BE2C (cell line): ENCODE measurements around the gene SNAP29.

Source experiments
- DNase-seq: peaks from one replicate; pipeline ENCODE4 v3.0.0-alpha.2; 2020
- H3K27me3 ChIP-seq: fragments of 250-450 bp; sonication (Bioruptor Pico); 2 replicates; pipeline ENCODE4 v1.5.1; 2020; ENCODE audit warnings: mild to moderate bottlenecking
- H3K36me3 ChIP-seq: fragments of 250-450 bp; sonication (Bioruptor Pico); 2 replicates; pipeline ENCODE4 v1.5.1; 2020; ENCODE audit warnings: mild to moderate bottlenecking
- H3K4me1 ChIP-seq: fragments of 250-450 bp; sonication (Bioruptor Pico); 2 replicates; pipeline ENCODE4 v1.5.1; 2020
- H3K4me3 ChIP-seq: 2 replicates; pipeline ENCODE4 v1.5.1; 2011; ENCODE audit warnings: low read depth, low read length
- H3K9me3 ChIP-seq: fragments of 250-450 bp; sonication (Bioruptor Pico); 2 replicates; pipeline ENCODE4 v1.5.1; 2020
- CTCF ChIP-seq: IDR thresholded peaks from 2 replicates; pipeline ENCODE4 v1.5.1; 2012; ENCODE audit warnings: mild to moderate bottlenecking, low read depth, low read length

Gene SNAP29

DNA sequence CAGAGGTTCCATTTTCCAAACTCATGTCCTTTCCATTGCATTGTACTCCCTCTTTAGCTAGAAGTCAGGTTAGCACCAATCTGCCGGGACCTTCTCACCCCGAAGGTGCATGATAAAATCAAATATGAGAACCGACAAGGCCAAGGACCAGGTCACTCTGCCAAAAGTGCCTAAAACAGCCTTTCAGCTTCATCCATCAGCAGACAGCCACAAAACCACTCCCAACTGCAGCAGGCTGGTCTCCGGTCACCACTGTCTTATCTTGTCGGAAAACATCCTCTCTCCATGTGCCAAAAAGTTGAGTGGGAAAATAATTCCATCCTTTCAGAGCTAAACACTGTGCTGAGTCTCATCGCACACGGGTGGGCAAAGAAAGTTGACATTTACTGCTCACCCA, 1.6 kb upstream of the SNAP29 start:
- Histone ChIP-seq H3K9me3 (no peaks in the 10 kb centered on the region), H3K36me3 (no peaks in the 10 kb centered on the region), H3K27me3 (no peaks in the 10 kb centered on the region), H3K4me1 (0 out of 2 replicates have a peak, but pooled peaks cover 3% of the 10 kb centered on the region), H3K4me3 (peak overlapping the region; percentile 93)
- TF ChIP-seq CTCF = no peak
- no peak for DNase-seq

DNA sequence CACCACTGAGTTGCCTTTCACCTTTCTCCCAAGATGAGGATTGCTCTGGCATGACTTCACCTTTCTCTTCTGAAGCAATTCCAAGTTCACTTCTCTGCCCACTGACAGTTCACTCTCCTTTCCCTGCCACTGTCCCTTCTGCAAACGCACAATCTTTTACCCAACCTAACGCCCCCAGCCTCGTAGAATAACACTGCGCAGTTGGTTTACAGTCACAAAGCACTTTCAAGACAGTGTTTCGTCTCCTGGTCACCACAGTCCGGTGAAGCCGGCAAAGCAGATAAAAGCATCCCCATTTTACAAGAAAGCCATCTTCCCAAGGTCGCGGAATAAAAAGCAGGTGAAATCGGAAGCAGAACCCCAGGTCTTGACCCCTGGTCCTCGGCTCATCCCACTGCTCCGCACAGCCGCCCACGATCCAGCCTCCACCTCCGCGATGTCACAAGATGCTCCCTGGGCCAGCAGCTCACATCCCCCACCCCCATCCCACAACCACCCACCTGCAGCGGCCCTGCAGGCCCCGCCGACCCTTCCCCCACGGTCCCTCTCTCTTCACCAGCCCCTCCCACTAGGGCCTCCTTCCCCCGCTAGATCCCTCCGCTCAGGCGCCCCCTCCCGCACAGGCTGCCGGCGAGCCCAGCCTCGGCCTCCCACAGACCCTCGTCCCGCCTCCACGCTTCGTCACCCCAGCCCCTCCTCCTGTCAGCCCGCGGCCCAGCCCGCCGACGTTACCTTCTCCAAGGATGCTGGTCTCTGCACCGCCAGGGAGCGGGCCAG, 781 bp upstream of the SNAP29 start:
- Histone ChIP-seq H3K4me3 (peak overlapping the region; percentile 93), H3K9me3 (no peaks in the 10 kb centered on the region), H3K4me1 (no peaks in the 10 kb centered on the region), H3K36me3 (no peaks in the 10 kb centered on the region), H3K27me3 (no peaks in the 10 kb centered on the region)
- peak; percentile 95 for DNase-seq
- no peak for TF ChIP-seq CTCF

DNA sequence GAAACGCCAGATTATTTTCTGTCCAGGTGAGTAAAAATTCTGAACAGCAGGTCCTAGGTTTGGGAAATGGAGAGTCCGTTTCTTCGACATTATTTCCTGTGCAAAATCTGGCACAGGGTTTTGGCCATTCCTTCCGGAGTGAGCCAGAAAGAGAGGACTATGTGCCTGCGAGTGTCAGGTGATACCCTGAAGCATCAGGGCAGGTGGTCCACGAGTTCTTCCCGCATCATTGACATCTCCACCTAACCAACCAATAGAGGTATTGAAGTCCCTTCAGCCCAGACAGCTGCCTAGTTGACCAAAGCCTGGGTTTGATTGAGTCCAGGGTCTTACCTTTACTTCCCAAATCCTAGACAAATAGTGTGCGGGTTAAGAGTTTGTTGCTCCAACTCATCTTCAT, 808 bp downstream of the SNAP29 start:
- TF ChIP-seq CTCF = no peak
- no peaks in the 10 kb centered on the region for H3K4me1 ChIP-seq
- no peaks in the 10 kb centered on the region for H3K9me3 ChIP-seq
- no peaks in the 10 kb centered on the region for H3K36me3 ChIP-seq
- DNase-seq = no peak
- H3K4me3 ChIP-seq = peak overlapping the region; percentile 72
- no peaks in the 10 kb centered on the region for H3K27me3 ChIP-seq

DNA sequence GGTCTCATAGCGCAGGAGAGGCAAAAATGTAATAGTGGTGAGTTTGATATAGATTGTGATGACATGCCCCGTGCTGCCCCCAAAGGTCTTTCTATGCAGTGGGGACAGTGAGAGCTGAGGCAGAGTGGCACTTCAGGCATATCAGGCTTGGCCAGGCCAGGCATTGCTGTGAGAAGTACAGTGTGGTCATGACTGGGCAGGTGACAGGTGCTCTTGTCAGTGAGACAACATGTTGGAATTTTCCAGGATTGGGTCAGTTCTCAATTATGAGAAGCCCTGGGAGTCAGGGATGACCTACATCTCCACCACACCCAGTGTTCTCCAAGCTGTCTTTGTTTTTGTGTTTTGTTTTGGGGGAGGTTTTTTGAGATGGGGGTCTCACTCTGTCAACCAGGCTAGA, 3.7 kb downstream of the SNAP29 start:
- no peaks in the 10 kb centered on the region for H3K9me3 ChIP-seq
- H3K4me1 ChIP-seq = peaks cover 10% of the 10 kb centered on the region
- H3K27me3 ChIP-seq = no peaks in the 10 kb centered on the region
- no peak for DNase-seq
- no peak for TF ChIP-seq CTCF
- no peak overlapping the region for H3K4me3 ChIP-seq
- H3K36me3 ChIP-seq = peaks cover 5% of the 10 kb centered on the region; the same call in 1 of the 2 replicates

DNA sequence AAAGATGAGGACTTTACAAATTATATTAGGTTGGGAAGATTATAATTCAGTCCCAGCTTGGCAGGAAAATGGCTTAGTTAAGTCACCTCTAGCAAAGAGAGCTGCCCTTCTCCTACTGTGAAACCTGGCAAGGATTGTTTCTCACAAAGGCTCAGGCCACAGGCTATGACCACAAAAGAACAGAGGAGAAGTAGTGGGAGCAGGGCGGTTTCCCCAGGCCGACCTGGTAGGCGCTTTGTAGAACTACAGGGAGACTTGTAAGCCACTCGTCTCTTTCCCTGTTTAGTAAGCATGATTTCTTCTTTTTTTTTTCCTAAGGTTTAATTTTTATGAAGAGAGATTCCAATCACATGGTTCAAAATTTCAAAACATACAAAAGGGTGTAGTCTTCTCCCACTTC, 4.6 kb downstream of the SNAP29 start:
- no peaks in the 10 kb centered on the region for H3K27me3 ChIP-seq
- H3K4me1 ChIP-seq = peaks cover 13% of the 10 kb centered on the region
- H3K36me3 ChIP-seq = peaks cover 5% of the 10 kb centered on the region; the same call in 1 of the 2 replicates
- H3K9me3 ChIP-seq = no peaks in the 10 kb centered on the region
- no peak for DNase-seq
- TF ChIP-seq CTCF = no peak
- no peak overlapping the region for H3K4me3 ChIP-seq

- Histone ChIP-seq H3K36me3 (peaks cover 5% of the 10 kb centered on the region; the same call in 1 of the 2 replicates), H3K4me1 (peaks cover 13% of the 10 kb centered on the region), H3K4me3 (no peak overlapping the region), H3K27me3 (no peaks in the 10 kb centered on the region), H3K9me3 (no peaks in the 10 kb centered on the region)
- no peak for TF ChIP-seq CTCF
- DNase-seq = no peak
Measured at GRCh38 chr22:20864186-20864908, 5.5 kb downstream of the SNAP29 start.
